HG02798 (cell line): ENCODE measurements around the gene PIP4K2B.
"Not testable (repeated sequence)": the region's sequence is repeated elsewhere in the genome, so short reads cannot be mapped to it uniquely, and the experiment has no call there.

Source experiments
- ATAC-seq: cut with Tn5 transposase; IDR thresholded peaks from one replicate; pipeline ENCODE4 v1.9.1; 2021; ENCODE audit warnings: mild to moderate bottlenecking; ENCODE audit not compliant: unreplicated experiment, poor library complexity

PIP4K2B gene

GRCh38 chr17:38799501-38800236, at the start of gene PIP4K2B:
Gene PIP4K2B (minus strand): TSS chr17:38799556. CDS start chr17:38799424, 132 bp downstream.
- peak; percentile 82 for ATAC-seq

GRCh38 chr17:38848557-38848891, 49.2 kb upstream of the PIP4K2B start:
- ATAC-seq: no peak

- no peak for ATAC-seq
These were observed 45.0 kb upstream of the PIP4K2B start for GRCh38 chr17:38844261-38844757.

GRCh38 chr17:38825762-38826247, 26.4 kb upstream of the PIP4K2B start:
- no peak for ATAC-seq

- peak; percentile 95 for ATAC-seq
These were observed 25.8 kb upstream of the PIP4K2B start, which contains the start of gene CWC25 for GRCh38 chr17:38824899-38825761. Gene CWC25 (minus strand): TSS chr17:38825321. CDS start chr17:38825183, 138 bp downstream.

- no peak for ATAC-seq
These were observed 16.3 kb upstream of the PIP4K2B start for GRCh38 chr17:38815576-38816193.

- no peak for ATAC-seq
These were observed 10.5 kb upstream of the PIP4K2B start for GRCh38 chr17:38809828-38810227.

- ATAC-seq: no peak
These were observed 943 bp upstream of the PIP4K2B start for GRCh38 chr17:38800237-38800760.

- peak; percentile 26 for ATAC-seq
These were observed 499 bp downstream of the PIP4K2B start for GRCh38 chr17:38798614-38799500.

- ATAC-seq: no peak
These were observed 1.5 kb downstream of the PIP4K2B start for GRCh38 chr17:38797828-38798227.

GRCh38 chr17:38797158-38797490, 2.2 kb downstream of the PIP4K2B start:
- ATAC-seq: no peak

GRCh38 chr17:38796451-38797157, 2.8 kb downstream of the PIP4K2B start:
- no peak for ATAC-seq

GRCh38 chr17:38794221-38794620, 5.1 kb downstream of the PIP4K2B start:
- ATAC-seq: no peak

- ATAC-seq: no peak
These were observed 8.2 kb downstream of the PIP4K2B start for GRCh38 chr17:38791162-38791561.

GRCh38 chr17:38790148-38790707, 9.1 kb downstream of the PIP4K2B start:
- not testable (repeated sequence) for ATAC-seq

- no peak for ATAC-seq
These were observed 10.2 kb downstream of the PIP4K2B start for GRCh38 chr17:38789185-38789584.

- ATAC-seq: not testable (repeated sequence)
These were observed 11.4 kb downstream of the PIP4K2B start for GRCh38 chr17:38787999-38788398.

GRCh38 chr17:38786372-38786771, 13.0 kb downstream of the PIP4K2B start:
- no peak for ATAC-seq

- no peak for ATAC-seq
These were observed 16.1 kb downstream of the PIP4K2B start for GRCh38 chr17:38783227-38783626.
